Measurements from ENCODE around the gene NANOS2.
"Not testable (repeated sequence)": the region's sequence is repeated elsewhere in the genome, so short reads cannot be mapped to it uniquely, and the experiment has no call there.

NANOS2 gene

GRCh38 chr19:45870798-45871197 lies 43.8 kb downstream of the NANOS2 start:
- TF ChIP-seq, protein P1, sequence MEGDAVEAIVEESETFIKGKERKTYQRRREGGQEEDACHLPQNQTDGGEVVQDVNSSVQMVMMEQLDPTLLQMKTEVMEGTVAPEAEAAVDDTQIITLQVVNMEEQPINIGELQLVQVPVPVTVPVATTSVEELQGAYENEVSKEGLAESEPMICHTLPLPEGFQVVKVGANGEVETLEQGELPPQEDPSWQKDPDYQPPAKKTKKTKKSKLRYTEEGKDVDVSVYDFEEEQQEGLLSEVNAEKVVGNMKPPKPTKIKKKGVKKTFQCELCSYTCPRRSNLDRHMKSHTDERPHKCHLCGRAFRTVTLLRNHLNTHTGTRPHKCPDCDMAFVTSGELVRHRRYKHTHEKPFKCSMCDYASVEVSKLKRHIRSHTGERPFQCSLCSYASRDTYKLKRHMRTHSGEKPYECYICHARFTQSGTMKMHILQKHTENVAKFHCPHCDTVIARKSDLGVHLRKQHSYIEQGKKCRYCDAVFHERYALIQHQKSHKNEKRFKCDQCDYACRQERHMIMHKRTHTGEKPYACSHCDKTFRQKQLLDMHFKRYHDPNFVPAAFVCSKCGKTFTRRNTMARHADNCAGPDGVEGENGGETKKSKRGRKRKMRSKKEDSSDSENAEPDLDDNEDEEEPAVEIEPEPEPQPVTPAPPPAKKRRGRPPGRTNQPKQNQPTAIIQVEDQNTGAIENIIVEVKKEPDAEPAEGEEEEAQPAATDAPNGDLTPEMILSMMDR (IDR thresholded peaks at IDR 0.05): no peak
- TF ChIP-seq ZFX (IDR thresholded peaks at IDR 0.05; ENCODE audit: borderline replicate concordance): no peak
- no peak overlapping the region for H3K27ac ChIP-seq

GRCh38 chr19:45867241-45867640 lies 47.3 kb downstream of the NANOS2 start:
- not testable (repeated sequence) for H3K27ac ChIP-seq

DNA sequence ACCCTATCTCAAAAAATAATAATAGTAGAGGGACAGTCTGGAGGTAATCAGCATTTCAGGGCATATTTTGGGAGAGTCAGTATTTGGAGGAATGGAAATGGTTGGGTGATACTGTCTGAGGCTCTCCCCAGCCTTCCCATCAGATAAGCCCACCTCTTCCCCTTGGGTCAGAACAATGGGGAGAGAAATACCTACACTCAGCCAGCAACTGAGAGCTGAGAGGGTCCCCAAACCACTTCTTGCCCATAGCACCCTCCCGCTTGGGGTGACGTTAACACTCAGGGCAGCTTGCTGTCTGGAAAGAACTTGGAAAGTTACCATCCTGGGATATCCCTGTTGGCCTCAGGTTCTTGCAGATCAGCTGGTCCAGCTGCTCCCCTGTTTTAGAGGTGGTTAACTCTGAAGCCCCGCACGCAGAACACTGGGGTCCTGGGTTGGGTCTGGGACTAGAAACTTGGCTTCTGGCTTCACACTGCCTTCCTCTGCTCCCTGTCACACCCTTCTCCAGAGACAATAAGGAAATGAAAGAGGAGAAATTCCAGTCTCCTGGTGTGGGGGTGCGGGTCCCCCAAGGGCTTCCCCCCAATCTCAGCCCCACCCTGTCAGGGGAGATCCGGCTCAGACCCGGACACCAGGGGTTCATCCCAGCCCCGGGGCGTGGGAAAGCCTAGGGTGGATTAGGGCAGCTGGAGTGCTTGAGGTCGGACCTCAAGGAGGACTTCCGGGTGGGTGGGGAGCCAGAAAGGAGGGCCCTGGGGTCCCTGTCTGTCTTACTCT lies 48.0 kb downstream of the NANOS2 start:
- no peak overlapping the region for H3K27ac ChIP-seq

GRCh38 chr19:45865269-45865948 lies 49.2 kb downstream of the NANOS2 start:
- no peak for TF ChIP-seq ZFX (IDR thresholded peaks at IDR 0.05; ENCODE audit: borderline replicate concordance)
- TF ChIP-seq, protein P1 (IDR thresholded peaks at IDR 0.05): no peak
- no peak overlapping the region for H3K27ac ChIP-seq

More for the DNA sequence above, 48.0 kb downstream of the NANOS2 start:
- TF ChIP-seq, protein P1 (IDR thresholded peaks at IDR 0.05): no peak
- no peak for TF ChIP-seq ZFX (IDR thresholded peaks at IDR 0.05; ENCODE audit: borderline replicate concordance)

DNA sequence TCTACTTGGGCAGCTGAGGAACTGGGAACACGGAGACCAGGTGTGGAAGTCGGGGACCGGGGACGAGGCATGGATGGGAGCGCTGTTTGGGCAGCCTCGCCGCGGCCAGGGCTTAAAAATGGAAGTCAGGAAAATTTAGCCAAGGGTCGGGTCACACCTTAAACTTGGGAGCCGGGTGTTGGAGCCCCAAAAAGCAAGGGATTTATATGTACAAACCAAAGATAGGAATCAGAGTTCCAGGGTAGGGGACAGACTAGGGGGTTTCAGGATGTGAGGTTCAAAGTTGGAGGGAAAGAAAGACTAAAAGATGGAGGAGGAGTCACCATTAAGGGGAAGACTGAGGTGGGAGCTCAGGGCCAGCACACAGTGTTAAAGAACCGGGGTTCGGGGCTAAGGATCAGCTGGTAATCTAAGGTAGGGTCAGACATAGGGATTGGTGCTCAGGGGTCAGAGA lies 49.9 kb downstream of the NANOS2 start:
- no peak for TF ChIP-seq ZFX (IDR thresholded peaks at IDR 0.05; ENCODE audit: borderline replicate concordance)
- TF ChIP-seq, protein P1 (IDR thresholded peaks at IDR 0.05): no peak
- no peak overlapping the region for H3K27ac ChIP-seq

DNA sequence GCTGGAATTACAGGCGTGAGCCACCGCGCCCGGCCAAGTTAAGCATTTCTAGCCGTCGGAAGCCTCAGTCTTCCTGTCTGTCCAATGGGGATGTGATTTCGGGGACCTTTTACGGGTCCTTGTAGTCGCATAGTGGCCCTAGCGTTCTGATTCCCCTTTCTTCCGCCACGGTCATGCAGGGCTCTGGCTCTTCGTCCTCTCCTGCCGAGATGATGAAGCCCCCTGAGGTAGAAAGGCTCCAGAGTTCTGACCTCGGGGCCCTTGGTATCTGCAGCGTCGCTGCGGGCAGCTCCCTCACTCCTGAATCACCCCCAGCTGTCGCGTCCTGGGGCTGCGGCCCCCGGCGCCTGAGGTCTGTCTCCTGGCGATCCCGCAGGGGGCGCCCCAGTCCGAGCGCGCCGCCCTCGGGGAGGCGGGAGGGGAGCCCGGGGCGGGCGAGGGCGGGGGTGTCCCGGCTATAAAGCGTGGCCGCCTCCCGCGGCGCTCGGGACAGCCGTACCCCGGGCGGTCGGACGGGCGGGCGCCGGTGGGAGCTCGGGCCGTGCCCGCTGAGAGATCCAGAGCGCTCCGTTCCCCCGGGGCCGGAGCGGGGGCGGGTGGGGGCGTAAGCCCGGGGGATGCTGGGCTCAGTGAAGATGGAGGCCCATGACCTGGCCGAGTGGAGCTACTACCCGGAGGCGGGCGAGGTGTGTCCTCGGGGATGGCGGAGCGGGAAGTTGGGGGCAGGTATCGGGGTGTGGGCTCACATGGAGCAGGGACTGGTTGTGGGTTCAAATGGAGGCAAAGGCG lies 50.5 kb downstream of the NANOS2 start, which contains the start of gene FOXA3:
Gene FOXA3 (plus strand): TSS at position 487 of the 789 bp plus-strand sequence. CDS start 131 bp downstream, at position 618.
- TF ChIP-seq, protein P1 (IDR thresholded peaks at IDR 0.05): peak; percentile 80
- no peak for TF ChIP-seq ZFX (IDR thresholded peaks at IDR 0.05; ENCODE audit: borderline replicate concordance)
- H3K27ac ChIP-seq: peak within 1 kb of the TSS; percentile 88

GRCh38 chr19:45863335-45863839 lies 51.2 kb downstream of the NANOS2 start:
- H3K27ac ChIP-seq: peak overlapping the region; percentile 88

More at GRCh38 chr19:45863335-45863839, 51.2 kb downstream of the NANOS2 start:
- TF ChIP-seq, protein P1 (IDR thresholded peaks at IDR 0.05): no peak
- no peak for TF ChIP-seq ZFX (IDR thresholded peaks at IDR 0.05; ENCODE audit: borderline replicate concordance)

Data from 22Rv1 (cell line).